ENCODE results near the gene NOTUM. TPM values are rescaled to one million over a fixed set of nuclear protein-coding genes. Genes with fewer than 3 reads are reported as not detected.

The NOTUM gene
- total and polyA plus RNA-seq, 12 donors, result 0.07 to 9.7 (median 0.69) TPM; not detected in 3

GRCh38 chr17:81939881-81940385 is 21.1 kb downstream of the NOTUM start:
- Histone ChIP-seq H3K4me3 (no peak overlapping the region), H3K9me3 (replicated peaks in 1 of 3) (no peaks in the 10 kb centered on the region), H3K27ac (no peak overlapping the region), H3K4me1 (replicated peaks in 1 of 2) (peaks cover 0 to 6% of the 10 kb centered on the region in 2 donors), H3K27me3 (no peaks in the 10 kb centered on the region), H3K36me3 (replicated peaks in 1 of 2) (no peaks in the 10 kb centered on the region)
- no peak for DNase-seq
- 61 to 83% (median 76%) methylated on average over 6 to 21 of the region's 21 CpGs for WGBS, 4 donors
- TF ChIP-seq POLR2A (IDR thresholded peaks at IDR 0.05), result no peak
- TF ChIP-seq CTCF (IDR thresholded peaks at IDR 0.05), result no peak
- intact Hi-C loops (cut with DNase I), result no loop called here

- DNase-seq, result no peak
- WGBS, 4 donors, result 58 to 83% (median 66%) methylated on average over 5 to 15 of the region's 15 CpGs
These were observed 21.8 kb downstream of the NOTUM start for GRCh38 chr17:81939218-81939617.

GRCh38 chr17:81935709-81936084 is 25.3 kb downstream of the NOTUM start:
- TF ChIP-seq POLR2A (IDR thresholded peaks at IDR 0.05) (no peak), CTCF (IDR thresholded peaks at IDR 0.05) (no peak)

More at GRCh38 chr17:81939218-81939617, 21.8 kb downstream of the NOTUM start:
- Histone ChIP-seq H3K36me3 (replicated peaks in 1 of 2) (no peaks in the 10 kb centered on the region), H3K27ac (no peak overlapping the region), H3K4me3 (no peak overlapping the region), H3K4me1 (replicated peaks in 1 of 2) (peaks cover 0 to 6% of the 10 kb centered on the region in 2 donors), H3K9me3 (replicated peaks in 1 of 3) (no peaks in the 10 kb centered on the region), H3K27me3 (no peaks in the 10 kb centered on the region)
- intact Hi-C loops (cut with DNase I), result no loop called here
- TF ChIP-seq POLR2A (IDR thresholded peaks at IDR 0.05), result no peak
- TF ChIP-seq CTCF (IDR thresholded peaks at IDR 0.05), result no peak

GRCh38 chr17:81934850-81935708 is 25.9 kb downstream of the NOTUM start:
- no peak overlapping the region for H3K4me3 ChIP-seq
- no peaks in the 10 kb centered on the region for H3K9me3 ChIP-seq (replicated peaks in 1 of 3)
- TF ChIP-seq CTCF (IDR thresholded peaks at IDR 0.05) (no peak), POLR2A (IDR thresholded peaks at IDR 0.05) (no peak)
- peaks cover 0 to 6% of the 10 kb centered on the region in 2 donors for H3K4me1 ChIP-seq (replicated peaks in 1 of 2)
- DNase-seq, result no peak
- intact Hi-C loops (cut with DNase I), result no loop called here
- H3K27ac ChIP-seq, result no peak overlapping the region
- no peaks in the 10 kb centered on the region for H3K36me3 ChIP-seq (replicated peaks in 1 of 2)
- WGBS, 4 donors, result 87 to 92% (median 90%) methylated on average over 16 to 38 of the region's 38 CpGs
- H3K27me3 ChIP-seq, result no peaks in the 10 kb centered on the region

More at GRCh38 chr17:81935709-81936084, 25.3 kb downstream of the NOTUM start:
- H3K4me3 ChIP-seq, result no peak overlapping the region
- peaks cover 0 to 6% of the 10 kb centered on the region in 2 donors for H3K4me1 ChIP-seq (replicated peaks in 1 of 2)
- no peaks in the 10 kb centered on the region for H3K36me3 ChIP-seq (replicated peaks in 1 of 2)
- H3K27me3 ChIP-seq, result no peaks in the 10 kb centered on the region
- H3K27ac ChIP-seq, result no peak overlapping the region
- intact Hi-C loops (cut with DNase I), result no loop called here
- no peaks in the 10 kb centered on the region for H3K9me3 ChIP-seq (replicated peaks in 1 of 3)
- no peak for DNase-seq
- 81 to 85% (median 84%) methylated on average over 3 to 6 of the region's 6 CpGs for WGBS, 4 donors
